Colonic mucosa (tissue), 4 donors: ENCODE results near the gene ACTR10. TPM values are rescaled to one million over a fixed set of nuclear protein-coding genes. Genes with fewer than 3 reads are reported as not detected.

Experiments used
- DNase-seq: peaks from one replicate; pipeline ENCODE4 v3.0.0-alpha.2; 2020
- H3K27ac ChIP-seq: fragments of 200-600 bp; one replicate; pipeline ENCODE4 v1.8.0; 2021
- H3K27me3 ChIP-seq: fragments of 200-600 bp; one replicate; pipeline ENCODE4 v1.8.0; 2021
- H3K36me3 ChIP-seq: fragments of 200-600 bp; one replicate; pipeline ENCODE4 v1.8.0; 2021
- H3K4me1 ChIP-seq: fragments of 200-600 bp; one replicate; pipeline ENCODE4 v1.8.0; 2021; ENCODE audit warnings: mild to moderate bottlenecking
- H3K4me3 ChIP-seq: fragments of 200-600 bp; one replicate; pipeline ENCODE4 v1.8.0; 2021
- H3K9ac ChIP-seq, 2 donors: one replicate each; pipeline ENCODE4 v1.7.0; 2013; ENCODE audit warnings: control low read depth in 2 of 2, low read depth in 2 of 2, low read length in 2 of 2
- H3K9me3 ChIP-seq: fragments of 200-600 bp; one replicate; pipeline ENCODE4 v1.8.0; 2021
- CTCF ChIP-seq: fragments of 200-600 bp; IDR thresholded peaks from one replicate; pipeline ENCODE4 v1.8.0; 2022; ENCODE audit warnings: antibody characterized with exemption, mild to moderate bottlenecking
- intact Hi-C: fragments of 100-400 bp; cut with DNase I; formaldehyde crosslinking; loops from one replicate; pipeline ENCODE4 v1.14.1; 2022
- total RNA-seq, 2 donors: library from RNA; stranded (reverse); fragmentation: NEBNext Ultra II Directional in 1 of 2; extraction: Animal tissue kit (Norgen Biotek cat#: 25700) in 1 of 2; gene quantifications; one replicate each; pipeline ENCODE4 v1.2.1, GENCODE V29; 2021
- donor health status: healthy.
- donor health status: DM: no; HTN: no; CAD: no.
- donor health status: DM: no; HTN: no; CAD: no.

ACTR10 gene
- total RNA-seq, 2 donors from 2014 or later = 45.9 to 61.4 TPM

GRCh38 chr14:58216544-58216943 is 16.6 kb downstream of the ACTR10 start:
- no peak for TF ChIP-seq CTCF
- Histone ChIP-seq H3K4me1 (no peaks in the 10 kb centered on the region), H3K36me3 (no peaks in the 10 kb centered on the region), H3K9me3 (no peaks in the 10 kb centered on the region), H3K4me3 (no peak overlapping the region), H3K27me3 (no peaks in the 10 kb centered on the region), H3K27ac (no peak overlapping the region), H3K9ac (no peak overlapping the region)
- DNase-seq = no peak
- intact Hi-C loops = no loop called here

- H3K4me1 ChIP-seq = no peaks in the 10 kb centered on the region
- no peak overlapping the region for H3K9ac ChIP-seq
- no peak for TF ChIP-seq CTCF
- no peaks in the 10 kb centered on the region for H3K27me3 ChIP-seq
- no peak overlapping the region for H3K4me3 ChIP-seq
- H3K36me3 ChIP-seq = no peaks in the 10 kb centered on the region
- intact Hi-C loops = no loop called here
- no peaks in the 10 kb centered on the region for H3K9me3 ChIP-seq
- no peak for DNase-seq
- no peak overlapping the region for H3K27ac ChIP-seq
Observed at GRCh38 chr14:58227096-58227819, 27.3 kb downstream of the ACTR10 start.

GRCh38 chr14:58238252-58239243 is 38.6 kb downstream of the ACTR10 start:
- intact Hi-C loops = no loop called here
- Histone ChIP-seq H3K9me3 (no peaks in the 10 kb centered on the region), H3K36me3 (no peaks in the 10 kb centered on the region), H3K27me3 (no peaks in the 10 kb centered on the region), H3K4me1 (no peaks in the 10 kb centered on the region), H3K4me3 (peak overlapping the region; percentile 50), H3K27ac (peak overlapping the region; percentile 19), H3K9ac (peak overlapping the region; percentile 47 to 64)
- TF ChIP-seq CTCF = no peak
- DNase-seq = no peak

GRCh38 chr14:58239244-58240195 is 39.6 kb downstream of the ACTR10 start:
- H3K27me3 ChIP-seq = no peaks in the 10 kb centered on the region
- intact Hi-C loops = no loop called here

More at GRCh38 chr14:58239244-58240195, 39.6 kb downstream of the ACTR10 start:
- Histone ChIP-seq H3K27ac (peak overlapping the region; percentile 19), H3K9me3 (no peaks in the 10 kb centered on the region), H3K9ac (peak overlapping the region; percentile 51 to 64), H3K4me3 (peak overlapping the region; percentile 50), H3K36me3 (no peaks in the 10 kb centered on the region), H3K4me1 (no peaks in the 10 kb centered on the region)
- DNase-seq = peak; percentile 85
- no peak for TF ChIP-seq CTCF
